ENCODE results near the gene DLGAP3.
"Not testable (repeated sequence)": the region's sequence is repeated elsewhere in the genome, so short reads cannot be mapped to it uniquely, and the experiment has no call there.

The DLGAP3 gene, protein sequence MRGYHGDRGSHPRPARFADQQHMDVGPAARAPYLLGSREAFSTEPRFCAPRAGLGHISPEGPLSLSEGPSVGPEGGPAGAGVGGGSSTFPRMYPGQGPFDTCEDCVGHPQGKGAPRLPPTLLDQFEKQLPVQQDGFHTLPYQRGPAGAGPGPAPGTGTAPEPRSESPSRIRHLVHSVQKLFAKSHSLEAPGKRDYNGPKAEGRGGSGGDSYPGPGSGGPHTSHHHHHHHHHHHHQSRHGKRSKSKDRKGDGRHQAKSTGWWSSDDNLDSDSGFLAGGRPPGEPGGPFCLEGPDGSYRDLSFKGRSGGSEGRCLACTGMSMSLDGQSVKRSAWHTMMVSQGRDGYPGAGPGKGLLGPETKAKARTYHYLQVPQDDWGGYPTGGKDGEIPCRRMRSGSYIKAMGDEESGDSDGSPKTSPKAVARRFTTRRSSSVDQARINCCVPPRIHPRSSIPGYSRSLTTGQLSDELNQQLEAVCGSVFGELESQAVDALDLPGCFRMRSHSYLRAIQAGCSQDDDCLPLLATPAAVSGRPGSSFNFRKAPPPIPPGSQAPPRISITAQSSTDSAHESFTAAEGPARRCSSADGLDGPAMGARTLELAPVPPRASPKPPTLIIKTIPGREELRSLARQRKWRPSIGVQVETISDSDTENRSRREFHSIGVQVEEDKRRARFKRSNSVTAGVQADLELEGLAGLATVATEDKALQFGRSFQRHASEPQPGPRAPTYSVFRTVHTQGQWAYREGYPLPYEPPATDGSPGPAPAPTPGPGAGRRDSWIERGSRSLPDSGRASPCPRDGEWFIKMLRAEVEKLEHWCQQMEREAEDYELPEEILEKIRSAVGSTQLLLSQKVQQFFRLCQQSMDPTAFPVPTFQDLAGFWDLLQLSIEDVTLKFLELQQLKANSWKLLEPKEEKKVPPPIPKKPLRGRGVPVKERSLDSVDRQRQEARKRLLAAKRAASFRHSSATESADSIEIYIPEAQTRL

DNA sequence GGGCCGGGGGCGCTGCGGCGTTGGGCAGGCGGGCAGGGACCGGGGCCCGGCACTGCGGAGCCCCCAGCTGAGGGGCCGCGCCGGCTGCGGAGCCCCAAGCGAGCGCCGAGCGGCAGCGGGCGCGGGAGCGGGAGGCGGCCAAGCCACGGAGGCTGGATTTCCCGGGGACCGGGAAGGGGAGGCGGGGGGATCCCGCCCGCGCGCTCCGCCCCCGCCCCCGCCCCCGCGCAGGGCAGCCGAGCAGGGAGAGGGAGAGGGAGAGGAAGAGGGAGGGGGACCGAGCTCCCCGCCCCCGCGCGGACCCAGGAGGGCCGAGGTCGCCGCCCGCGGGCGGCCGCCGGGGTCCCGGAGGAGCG is at the start of gene DLGAP3:
DLGAP3 (minus strand) TSS at position 154 of the 356 bp plus-strand sequence. CDS start 24,267 bp downstream, outside the sequence.
- DNase-seq (ENCODE audit: low spot score): no peak

- DNase-seq (ENCODE audit: low spot score): no peak
These were observed 49.5 kb upstream of the DLGAP3 start for GRCh38 chr1:34978921-34979320.

GRCh38 chr1:34977858-34978257 is 48.4 kb upstream of the DLGAP3 start:
- DNase-seq (ENCODE audit: low spot score): no peak

- no peak for DNase-seq (ENCODE audit: low spot score)
These were observed 47.7 kb upstream of the DLGAP3 start for GRCh38 chr1:34977210-34977471.

GRCh38 chr1:34976384-34977209 is 47.1 kb upstream of the DLGAP3 start:
- no peak for DNase-seq (ENCODE audit: low spot score)

GRCh38 chr1:34975771-34976170 is 46.3 kb upstream of the DLGAP3 start:
- DNase-seq (ENCODE audit: low spot score): no peak

DNA sequence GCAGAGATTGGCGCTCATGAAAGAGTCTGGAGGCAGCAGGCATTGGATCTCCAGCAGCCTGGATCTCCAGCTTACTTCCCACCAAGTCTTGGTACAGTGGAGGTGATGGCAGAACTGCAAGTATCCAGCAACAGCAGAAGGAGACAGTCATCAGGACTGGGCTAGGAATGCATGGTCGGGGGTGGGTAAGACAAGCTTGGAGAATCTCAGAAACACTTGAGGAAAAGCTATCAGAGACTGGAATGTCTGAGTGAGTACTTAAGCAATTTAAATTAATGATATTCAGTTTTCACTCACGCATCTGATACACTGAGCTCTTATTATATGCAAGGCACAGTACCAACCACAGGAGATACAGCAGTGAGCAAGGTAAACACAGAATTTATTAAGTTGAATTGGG is 45.9 kb upstream of the DLGAP3 start:
- DNase-seq (ENCODE audit: low spot score): no peak

DNA sequence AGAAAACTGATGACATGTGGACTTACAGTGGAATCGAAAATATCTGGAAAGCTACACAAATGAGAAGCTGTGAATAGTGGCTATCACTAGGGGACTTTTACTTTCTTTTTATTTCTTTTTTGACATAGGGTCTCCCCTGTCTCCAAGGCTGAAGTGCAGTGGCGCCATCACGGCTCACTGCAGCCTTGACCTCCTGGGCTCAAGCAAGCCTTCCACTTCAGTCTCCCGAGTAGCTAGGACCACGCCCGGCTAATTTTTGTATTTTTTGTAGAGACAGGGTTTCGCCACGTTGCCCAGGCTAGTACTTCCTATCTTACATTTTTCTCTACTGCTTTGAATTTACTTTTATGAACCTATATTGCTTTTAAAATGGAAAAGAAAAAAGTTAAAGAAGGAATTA is 45.2 kb upstream of the DLGAP3 start:
- DNase-seq (ENCODE audit: low spot score): no peak

DNA sequence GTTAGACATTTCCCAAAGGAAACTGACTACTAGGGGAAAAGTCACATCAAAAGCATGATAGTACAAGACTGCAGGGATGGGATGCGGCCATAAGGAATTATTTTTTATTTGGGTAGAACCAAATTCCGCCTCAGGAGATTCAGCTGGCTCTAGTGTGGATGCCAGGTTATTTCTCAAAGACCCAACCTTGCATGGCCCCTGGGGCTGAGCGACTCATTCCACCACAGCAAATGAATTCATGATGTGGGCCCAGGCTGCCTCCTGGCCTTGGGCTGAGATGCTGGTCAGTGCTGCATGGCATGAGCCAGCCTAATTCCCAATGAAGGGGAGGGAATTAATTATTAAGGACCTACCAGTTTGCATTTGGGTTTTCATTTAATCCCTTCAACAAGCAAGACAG is 43.9 kb upstream of the DLGAP3 start:
- no peak for DNase-seq (ENCODE audit: low spot score)

DNA sequence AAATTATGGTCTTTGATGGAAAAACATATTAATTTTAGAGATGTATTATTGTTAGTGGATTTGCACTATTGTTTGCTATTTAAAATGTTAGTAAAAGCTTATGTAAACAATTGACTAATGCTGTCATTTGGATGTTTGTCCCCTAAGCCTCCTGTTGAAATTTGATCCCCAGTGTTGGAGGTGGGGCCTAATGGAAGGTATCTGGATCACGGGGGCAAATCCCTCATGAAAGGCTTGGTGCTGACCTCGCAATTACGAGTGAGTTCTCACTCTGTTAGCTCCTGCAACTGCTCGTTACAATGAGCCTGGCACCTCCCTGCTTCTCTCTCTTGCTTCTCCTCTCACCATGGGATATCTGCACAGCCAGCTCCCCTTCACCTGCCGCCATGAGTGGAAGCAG is 41.4 kb upstream of the DLGAP3 start:
- DNase-seq (ENCODE audit: low spot score): no peak

DNA sequence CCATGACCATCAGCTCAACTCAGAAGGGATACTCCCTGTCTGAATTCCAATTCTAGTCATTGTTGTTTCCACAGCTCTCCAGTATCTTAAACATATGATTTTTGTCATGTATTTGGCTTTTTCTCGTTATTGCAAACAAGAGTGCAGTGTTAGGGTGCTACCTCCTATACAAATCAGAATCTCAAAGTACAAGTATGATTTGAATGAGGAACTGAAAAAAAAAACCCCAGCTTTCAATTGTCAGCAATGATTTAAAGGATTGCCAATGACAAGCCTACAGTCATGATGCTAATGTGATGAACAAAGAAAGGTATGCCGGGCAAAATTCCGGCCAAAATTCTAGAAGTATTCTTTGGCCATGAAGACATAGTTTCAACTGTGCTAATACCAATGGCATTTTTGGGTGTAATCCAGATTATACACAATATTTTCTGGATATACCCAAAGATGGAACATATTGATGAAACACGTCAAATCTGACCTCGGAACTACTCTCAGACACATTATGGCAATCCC is 40.8 kb upstream of the DLGAP3 start:
- no peak for DNase-seq (ENCODE audit: low spot score)

DNA sequence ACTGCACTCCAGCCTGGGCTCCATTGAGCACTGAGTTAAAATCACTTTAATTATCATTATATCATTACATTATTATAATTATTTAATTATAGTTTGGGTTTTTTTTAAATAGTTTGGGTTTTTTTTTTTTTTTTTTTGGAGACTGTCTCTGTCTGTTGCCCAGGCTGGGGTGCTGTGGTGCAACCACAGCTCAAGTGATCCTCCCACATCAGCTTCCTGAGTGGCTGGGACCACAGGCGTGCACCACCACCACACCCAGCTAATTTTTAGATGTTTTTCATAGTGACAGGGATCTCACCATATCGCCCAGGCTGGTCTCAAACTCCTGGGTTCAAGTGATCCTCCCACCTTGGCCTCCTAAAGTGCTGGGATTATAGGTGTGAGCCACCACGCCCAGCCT is 38.8 kb upstream of the DLGAP3 start:
- not testable (repeated sequence) for DNase-seq (ENCODE audit: low spot score)

GRCh38 chr1:34967672-34968071 is 38.2 kb upstream of the DLGAP3 start:
- DNase-seq (ENCODE audit: low spot score): not testable (repeated sequence)

DNA sequence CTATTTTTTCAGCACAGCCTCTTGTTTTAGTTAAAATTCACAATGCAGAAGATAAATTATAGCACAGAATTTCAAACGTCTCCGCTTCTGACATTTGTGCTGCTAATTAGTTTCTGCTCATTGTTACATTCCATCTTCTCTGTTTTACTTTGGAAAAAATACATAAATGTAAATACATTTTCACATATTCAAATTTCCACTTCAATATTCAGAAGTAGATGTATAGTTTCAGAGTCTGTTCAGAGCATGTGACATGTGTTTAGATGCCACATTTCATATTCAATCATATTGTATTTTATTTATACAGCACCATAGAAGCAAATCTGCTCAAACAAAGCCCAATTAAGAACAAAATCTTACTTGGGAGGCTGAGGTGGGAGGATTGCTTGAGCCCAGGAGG is 36.1 kb upstream of the DLGAP3 start:
- DNase-seq (ENCODE audit: low spot score): no peak

GRCh38 chr1:34950428-34950827 is 21.0 kb upstream of the DLGAP3 start:
- DNase-seq (ENCODE audit: low spot score): no peak

- DNase-seq (ENCODE audit: low spot score): not testable (repeated sequence)
These were observed 19.3 kb upstream of the DLGAP3 start for GRCh38 chr1:34948739-34949138.

GRCh38 chr1:34947641-34948314 is 18.3 kb upstream of the DLGAP3 start:
- DNase-seq (ENCODE audit: low spot score): not testable (repeated sequence)

DNA sequence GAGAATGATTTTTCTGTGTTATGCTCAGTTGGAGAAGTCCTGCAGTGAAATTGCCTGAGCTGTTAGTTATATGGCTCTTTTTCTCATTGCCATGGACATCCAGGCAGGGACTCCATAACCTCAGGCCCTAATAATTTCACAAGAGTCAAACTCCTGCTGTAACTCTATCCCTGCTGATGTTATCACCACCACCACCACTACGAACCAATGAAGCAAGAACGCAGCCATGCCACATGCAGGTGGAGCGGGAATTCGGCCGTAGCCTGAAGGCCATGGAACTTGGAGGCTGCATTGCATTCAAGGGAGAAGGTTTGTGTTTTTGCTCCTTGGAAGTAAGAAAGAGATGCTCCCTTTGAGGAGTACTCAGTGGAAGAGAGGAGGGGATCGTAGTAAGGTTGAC is 16.8 kb upstream of the DLGAP3 start:
- DNase-seq (ENCODE audit: low spot score): no peak

GRCh38 chr1:34941798-34942197 is 12.3 kb upstream of the DLGAP3 start:
- not testable (repeated sequence) for DNase-seq (ENCODE audit: low spot score)

DNA sequence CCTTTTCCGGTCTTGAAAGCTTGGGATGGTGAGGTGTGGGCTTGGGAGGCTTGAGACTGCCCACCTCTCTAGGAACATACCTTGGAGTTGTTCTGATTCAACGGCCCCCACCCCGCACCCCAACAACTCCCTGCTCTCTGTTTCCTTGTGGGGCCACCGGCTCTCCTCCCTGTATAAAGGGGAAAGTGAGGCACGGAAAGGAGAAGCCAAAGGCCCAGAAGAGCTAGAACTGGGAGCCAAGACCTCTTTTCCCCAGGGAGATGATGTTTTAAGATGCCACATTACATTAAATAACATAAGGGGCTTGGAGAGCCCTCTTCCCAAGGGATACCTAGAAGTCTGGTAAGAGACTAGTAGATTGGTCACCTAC is 1.2 kb upstream of the DLGAP3 start:
- no peak for DNase-seq (ENCODE audit: low spot score)

DNA sequence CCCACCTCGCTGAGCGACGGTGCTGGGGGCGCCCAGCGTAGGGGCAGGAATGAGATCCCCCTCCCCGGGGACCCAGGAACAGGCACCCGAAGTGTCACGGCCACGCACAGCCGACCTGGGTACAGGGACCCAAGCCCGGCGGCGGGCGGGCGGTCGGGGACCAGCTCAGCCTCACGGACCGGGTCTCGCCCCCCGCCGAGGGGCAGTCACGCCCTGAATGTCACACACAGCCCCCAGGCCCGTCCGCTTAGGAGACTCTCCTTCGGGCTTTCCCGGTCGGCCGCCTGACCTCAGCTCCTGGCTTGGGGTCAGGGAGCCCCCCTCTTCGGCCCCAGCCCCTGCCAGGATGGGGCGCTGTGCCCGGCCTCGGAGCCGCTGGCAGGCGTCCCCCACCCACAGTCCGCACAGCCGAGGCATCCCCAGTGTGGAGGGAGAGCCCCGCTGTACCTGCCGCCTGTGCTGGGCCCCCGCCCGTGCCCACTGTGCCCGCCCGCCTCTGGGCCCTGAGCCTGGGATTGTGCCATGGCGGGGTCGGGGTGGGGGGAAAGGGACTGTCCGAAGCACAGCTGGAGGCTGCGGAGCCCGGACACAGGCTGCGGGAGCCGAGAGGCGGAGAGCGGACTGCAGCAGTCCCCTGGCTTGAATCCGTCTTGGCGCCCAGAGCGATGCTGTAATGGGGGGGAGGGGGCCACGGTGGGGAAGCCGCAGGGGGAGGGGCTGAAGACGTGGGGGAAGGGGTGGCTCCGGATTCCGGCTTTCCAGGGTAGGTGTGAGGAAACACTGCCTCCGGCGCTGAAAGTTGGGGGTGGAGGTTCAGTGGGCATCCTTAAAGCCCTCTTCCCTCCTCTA is 627 bp upstream of the DLGAP3 start:
- no peak for DNase-seq (ENCODE audit: low spot score)

Data from hematopoietic multipotent progenitor cell treated with erythropoietin and hydrocortisone succinate and interleukin-3 and kit ligand, for 17 days (in vitro differentiated cells).